ENCODE results near the gene CDK15. TPM values are rescaled to one million over a fixed set of nuclear protein-coding genes. Genes with fewer than 3 reads are reported as not detected.
A peak's percentile ranks its signal among the peaks of the same experiment; 100 is the strongest.

The CDK15 gene
- total and polyA plus RNA-seq, 2 experiments from 2014 or later: 0.27 TPM; not detected in 1

- Histone ChIP-seq H3K27me3 (ENCODE audit: insufficient read depth) (no peaks in the 10 kb centered on the region), H2AFZ (peak overlapping the region; percentile 65; the same call in 1 of the 2 replicates), H3F3A (replicated peaks; ENCODE audit: low read depth) (no peaks in the 10 kb centered on the region), H3K4me1 (ENCODE audit: insufficient read depth) (peaks cover 17% of the 10 kb centered on the region), H3K36me3 (ENCODE audit: insufficient read depth) (no peaks in the 10 kb centered on the region), H3K4me2 (peak overlapping the region; percentile 64), H3K4me3 (peak overlapping the region; percentile 37), H3K27ac (ENCODE audit: low read depth) (no peak overlapping the region), H3K79me2 (replicated peaks; ENCODE audit: insufficient read depth) (no peaks in the 10 kb centered on the region), H3K9me2 (ENCODE audit: insufficient read depth) (no peaks in the 10 kb centered on the region), H4K20me1 (replicated peaks; ENCODE audit: insufficient read depth) (no peaks in the 10 kb centered on the region)
- H3K27me3 Mint-ChIP-seq (ENCODE audit: insufficient read depth, low read depth, poor library complexity): no peaks in the 10 kb centered on the region
- H3K36me3 Mint-ChIP-seq (ENCODE audit: low read depth): no peaks in the 10 kb centered on the region
- H3K27ac Mint-ChIP-seq: no peak overlapping the region
- peak overlapping the region; percentile 68 for H3K4me3 Mint-ChIP-seq
- peaks cover 29% of the 10 kb centered on the region for H3K4me1 Mint-ChIP-seq
- TF ChIP-seq NANOG (IDR thresholded peaks at IDR 0.05; ENCODE audit: borderline replicate concordance): no peak
- TF ChIP-seq ETS1 (IDR thresholded peaks at IDR 0.05): no peak
- TF ChIP-seq EZH2phosphoT487 (IDR thresholded peaks at IDR 0.05; ENCODE audit: unreplicated experiment): no peak
- TF ChIP-seq STAT1 (IDR thresholded peaks at IDR 0.05; ENCODE audit: unreplicated experiment): no peak
- DNase-seq (ENCODE audit: low spot score) (peak; percentile 24), ATAC-seq (peak; percentile 38)
- H3K9me3 Mint-ChIP-seq: no peaks in the 10 kb centered on the region
Measured at GRCh38 chr2:201887773-201888425, 81.6 kb downstream of the CDK15 start.

- peak overlapping the region; percentile 65 for H2AFZ ChIP-seq
- no peak overlapping the region for H3K27ac ChIP-seq (ENCODE audit: low read depth)
Measured at GRCh38 chr2:201888426-201888800, 82.1 kb downstream of the CDK15 start.

More at GRCh38 chr2:201888426-201888800, 82.1 kb downstream of the CDK15 start:
- DNase-seq (ENCODE audit: low spot score) (peak; percentile 30), ATAC-seq (peak; percentile 75)
- no peaks in the 10 kb centered on the region for H3K9me3 Mint-ChIP-seq
- peak overlapping the region; percentile 64 for H3K4me2 ChIP-seq
- no peaks in the 10 kb centered on the region for H3K36me3 Mint-ChIP-seq (ENCODE audit: low read depth)
- H3K36me3 ChIP-seq (ENCODE audit: insufficient read depth): no peaks in the 10 kb centered on the region
- H3K4me3 Mint-ChIP-seq: peak overlapping the region; percentile 68
- H3K4me1 Mint-ChIP-seq: peaks cover 29% of the 10 kb centered on the region
- H3K27ac Mint-ChIP-seq: peak overlapping the region; percentile 52
- no peak for TF ChIP-seq ZNF114 (CRISPR knock-in tag; IDR thresholded peaks at IDR 0.05)
- TF ChIP-seq POLR2AphosphoS5 (IDR thresholded peaks at IDR 0.05; ENCODE audit: low read depth): no peak
- TF ChIP-seq EZH2phosphoT487 (IDR thresholded peaks at IDR 0.05; ENCODE audit: unreplicated experiment): no peak
- TF ChIP-seq CREB1 (CRISPR knock-in tag; IDR thresholded peaks at IDR 0.05; ENCODE audit: low read depth): no peak
- TF ChIP-seq EZH2 (IDR thresholded peaks at IDR 0.05; ENCODE audit: low read depth, unreplicated experiment): no peak
- TF ChIP-seq ZNF331 (CRISPR knock-in tag; IDR thresholded peaks at IDR 0.05; ENCODE audit: low read depth): no peak
- TF ChIP-seq ETS1 (IDR thresholded peaks at IDR 0.05): no peak
- no peak for TF ChIP-seq ZNF462 (CRISPR knock-in tag; IDR thresholded peaks at IDR 0.05)
- no peak for TF ChIP-seq JUNB (IDR thresholded peaks at IDR 0.05; ENCODE audit: unreplicated experiment)
- TF ChIP-seq NANOG (IDR thresholded peaks at IDR 0.05; ENCODE audit: borderline replicate concordance): no peak
- no peaks in the 10 kb centered on the region for H4K20me1 ChIP-seq (replicated peaks; ENCODE audit: insufficient read depth)
- no peaks in the 10 kb centered on the region for H3K27me3 Mint-ChIP-seq (ENCODE audit: insufficient read depth, low read depth, poor library complexity)
- peak overlapping the region; percentile 37 for H3K4me3 ChIP-seq
- H3F3A ChIP-seq (replicated peaks; ENCODE audit: low read depth): no peaks in the 10 kb centered on the region
- no peaks in the 10 kb centered on the region for H3K27me3 ChIP-seq (ENCODE audit: insufficient read depth)
- no peaks in the 10 kb centered on the region for H3K79me2 ChIP-seq (replicated peaks; ENCODE audit: insufficient read depth)
- H3K4me1 ChIP-seq (ENCODE audit: insufficient read depth): peaks cover 17% of the 10 kb centered on the region
- no peaks in the 10 kb centered on the region for H3K9me2 ChIP-seq (ENCODE audit: insufficient read depth)
